Activated T-cell treated with anti-CD3 and anti-CD28 coated beads, Interleukin-2, amount 50 U/mL, for 24 hours (primary cell): Measurements from ENCODE around the gene USP31.

Experiments
- DNase-seq: peaks from one replicate; pipeline ENCODE4 v3.0.0-alpha.2; 2020
- H3K27ac Mint-ChIP-seq: 2 replicates; pipeline ENCODE4 v1.8.0; 2020; ENCODE audit warnings: mild to moderate bottlenecking, mixed read lengths
- H3K27me3 Mint-ChIP-seq: 2 replicates; pipeline ENCODE4 v1.8.0; 2020; ENCODE audit warnings: mixed read lengths
- H3K36me3 Mint-ChIP-seq: 2 replicates; pipeline ENCODE4 v1.8.0; 2020; ENCODE audit warnings: low read depth, mixed read lengths
- H3K4me1 Mint-ChIP-seq: 2 replicates; pipeline ENCODE4 v1.8.0; 2020; ENCODE audit warnings: low read depth, mixed read lengths
- H3K4me3 Mint-ChIP-seq: 2 replicates; pipeline ENCODE4 v1.8.0; 2020; ENCODE audit warnings: mild to moderate bottlenecking, moderate library complexity, mixed read lengths
- H3K9me3 Mint-ChIP-seq: 2 replicates; pipeline ENCODE4 v1.8.0; 2020; ENCODE audit warnings: mixed read lengths

USP31 gene

DNA sequence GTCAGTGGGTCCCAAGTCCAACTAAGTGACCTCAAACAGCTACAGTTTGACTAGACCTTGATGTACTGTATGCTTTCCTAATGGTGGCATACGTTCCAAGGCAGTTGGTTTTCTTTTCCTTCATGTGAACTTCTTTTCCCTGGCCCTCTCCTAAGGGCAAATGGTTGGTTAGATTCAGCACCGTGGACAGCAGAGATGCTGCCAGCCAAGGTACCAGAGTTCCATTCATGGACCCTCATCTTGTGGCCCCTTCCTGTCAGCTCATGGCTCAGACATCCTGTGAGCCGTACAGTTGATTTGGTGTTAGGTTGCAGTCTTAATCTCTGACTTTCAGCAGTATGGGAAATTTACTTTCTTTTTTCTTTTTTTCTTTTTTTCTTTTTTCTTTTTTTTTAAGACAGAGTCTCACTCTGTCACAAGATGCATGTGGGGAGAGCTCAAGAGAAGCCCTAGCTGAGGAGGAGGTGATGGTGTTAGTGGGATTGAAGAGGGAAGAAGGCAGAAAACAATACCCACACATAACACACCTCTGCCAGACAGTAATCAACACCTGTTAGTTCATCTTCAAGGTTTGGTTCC lies 122.4 kb downstream of the USP31 start:
- Mint-ChIP-seq H3K9me3 (no peaks in the 10 kb centered on the region), H3K4me1 (no peaks in the 10 kb centered on the region), H3K27ac (no peak overlapping the region), H3K36me3 (no peaks in the 10 kb centered on the region), H3K27me3 (peaks cover 39% of the 10 kb centered on the region), H3K4me3 (no peak overlapping the region)
- DNase-seq = no peak

- Mint-ChIP-seq H3K27ac (no peak overlapping the region), H3K27me3 (peaks cover 42% of the 10 kb centered on the region), H3K4me3 (no peak overlapping the region), H3K4me1 (no peaks in the 10 kb centered on the region), H3K36me3 (no peaks in the 10 kb centered on the region), H3K9me3 (no peaks in the 10 kb centered on the region)
- DNase-seq = no peak
These were observed 123.5 kb downstream of the USP31 start for GRCh38 chr16:23025692-23026307.

- H3K36me3 Mint-ChIP-seq = no peaks in the 10 kb centered on the region
- no peak overlapping the region for H3K27ac Mint-ChIP-seq
- H3K4me1 Mint-ChIP-seq = no peaks in the 10 kb centered on the region
- H3K9me3 Mint-ChIP-seq = no peaks in the 10 kb centered on the region
- H3K27me3 Mint-ChIP-seq = peaks cover 33% of the 10 kb centered on the region
- no peak for DNase-seq
- H3K4me3 Mint-ChIP-seq = no peak overlapping the region
These were observed 125.2 kb downstream of the USP31 start for GRCh38 chr16:23024044-23024443.

GRCh38 chr16:23020084-23020483 lies 129.2 kb downstream of the USP31 start:
- no peak overlapping the region for H3K4me3 Mint-ChIP-seq
- H3K9me3 Mint-ChIP-seq = no peaks in the 10 kb centered on the region
- DNase-seq = no peak
- H3K4me1 Mint-ChIP-seq = no peaks in the 10 kb centered on the region
- peaks cover 37% of the 10 kb centered on the region for H3K27me3 Mint-ChIP-seq
- H3K27ac Mint-ChIP-seq = no peak overlapping the region
- H3K36me3 Mint-ChIP-seq = no peaks in the 10 kb centered on the region

- peaks cover 20% of the 10 kb centered on the region for H3K27me3 Mint-ChIP-seq
- H3K9me3 Mint-ChIP-seq = no peaks in the 10 kb centered on the region
- no peak overlapping the region for H3K27ac Mint-ChIP-seq
- H3K36me3 Mint-ChIP-seq = no peaks in the 10 kb centered on the region
- no peak overlapping the region for H3K4me3 Mint-ChIP-seq
- H3K4me1 Mint-ChIP-seq = peaks cover 2% of the 10 kb centered on the region
- no peak for DNase-seq
These were observed 132.9 kb downstream of the USP31 start for GRCh38 chr16:23016368-23016767.

DNA sequence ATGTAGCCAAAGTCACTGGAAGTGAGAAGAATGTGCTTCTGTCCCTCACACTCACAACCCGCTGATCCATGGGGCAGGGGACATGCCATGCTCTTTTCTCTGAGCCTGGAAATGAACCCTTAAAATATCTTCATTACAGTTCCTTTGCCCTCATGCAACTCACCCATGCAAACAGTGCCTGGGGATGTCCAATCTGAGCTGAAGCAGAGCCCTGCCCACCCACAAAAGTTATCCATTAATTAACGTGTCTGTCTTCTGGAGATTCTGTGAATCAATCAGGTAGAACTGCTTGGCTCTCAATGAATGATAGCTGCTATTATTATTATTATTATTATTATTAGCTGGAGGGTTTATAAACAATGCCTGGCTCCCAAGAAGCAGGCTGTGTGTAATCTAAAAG lies 133.7 kb downstream of the USP31 start:
- H3K36me3 Mint-ChIP-seq = no peaks in the 10 kb centered on the region
- H3K4me1 Mint-ChIP-seq = peaks cover 2% of the 10 kb centered on the region
- no peaks in the 10 kb centered on the region for H3K9me3 Mint-ChIP-seq
- DNase-seq = no peak
- H3K27me3 Mint-ChIP-seq = peaks cover 15% of the 10 kb centered on the region
- no peak overlapping the region for H3K4me3 Mint-ChIP-seq
- no peak overlapping the region for H3K27ac Mint-ChIP-seq

DNA sequence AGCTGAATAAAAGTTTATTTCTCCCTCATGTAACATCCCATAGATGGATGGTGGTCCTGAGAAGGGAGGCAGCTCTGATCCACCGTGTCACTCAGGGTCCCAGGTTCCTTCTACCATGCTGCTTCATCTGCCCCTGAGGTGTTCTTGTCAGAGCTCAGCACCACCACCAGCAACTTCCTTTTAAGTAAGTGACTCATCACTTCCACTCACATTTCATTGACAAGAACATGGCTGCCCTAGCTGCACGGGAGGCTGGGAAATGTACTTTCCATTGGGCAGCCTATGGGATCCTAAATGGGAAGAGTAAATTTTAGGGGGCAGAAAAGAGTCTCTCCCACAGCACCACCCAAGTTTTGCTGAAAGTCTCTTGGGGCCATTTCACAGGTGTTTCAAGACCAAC lies 134.7 kb downstream of the USP31 start:
- peaks cover 2% of the 10 kb centered on the region for H3K4me1 Mint-ChIP-seq
- no peak overlapping the region for H3K4me3 Mint-ChIP-seq
- no peak overlapping the region for H3K27ac Mint-ChIP-seq
- H3K27me3 Mint-ChIP-seq = peaks cover 15% of the 10 kb centered on the region
- no peaks in the 10 kb centered on the region for H3K9me3 Mint-ChIP-seq
- no peaks in the 10 kb centered on the region for H3K36me3 Mint-ChIP-seq
- DNase-seq = no peak
